ENCODE measurements around the gene GPC5.
A peak's percentile ranks its signal among the peaks of the same experiment; 100 is the strongest.

GPC5 gene

GRCh38 chr13:92721620-92722019, 1323.2 kb downstream of the GPC5 start:
- DNase-seq (ENCODE audit: extremely low spot score), result no peak
- TF ChIP-seq CTBP1 (IDR thresholded peaks at IDR 0.05; ENCODE audit: borderline replicate concordance) (peak; percentile 47), HDGF (IDR thresholded peaks at IDR 0.05; ENCODE audit: borderline replicate concordance) (no peak), TARDBP (IDR thresholded peaks at IDR 0.05) (no peak)
- TF ChIP-seq, protein P1, sequence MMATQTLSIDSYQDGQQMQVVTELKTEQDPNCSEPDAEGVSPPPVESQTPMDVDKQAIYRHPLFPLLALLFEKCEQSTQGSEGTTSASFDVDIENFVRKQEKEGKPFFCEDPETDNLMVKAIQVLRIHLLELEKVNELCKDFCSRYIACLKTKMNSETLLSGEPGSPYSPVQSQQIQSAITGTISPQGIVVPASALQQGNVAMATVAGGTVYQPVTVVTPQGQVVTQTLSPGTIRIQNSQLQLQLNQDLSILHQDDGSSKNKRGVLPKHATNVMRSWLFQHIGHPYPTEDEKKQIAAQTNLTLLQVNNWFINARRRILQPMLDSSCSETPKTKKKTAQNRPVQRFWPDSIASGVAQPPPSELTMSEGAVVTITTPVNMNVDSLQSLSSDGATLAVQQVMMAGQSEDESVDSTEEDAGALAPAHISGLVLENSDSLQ (IDR thresholded peaks at IDR 0.05), result peak; percentile 67
- ChIA-PET POLR2A (no interaction called here), CTCF (interaction anchor here (0.6 kb wide), 1 partner anchor 1330 kb away, joined by 5 read pairs; no protein-coding TSS in a partner anchor)

GRCh38 chr13:92727118-92727517, 1328.7 kb downstream of the GPC5 start:
- POLR2A ChIA-PET, result interaction anchor here (0.7 kb wide), 1 partner anchor 10 kb away, joined by 3 read pairs; no protein-coding TSS in a partner anchor
- CTCF ChIA-PET, result interaction anchor here (1.0 kb wide), 1 partner anchor 11 kb away, joined by 3 read pairs; no protein-coding TSS in a partner anchor
- no peak for TF ChIP-seq L3MBTL2 (conservative IDR thresholded peaks at IDR 0.05)
- TF ChIP-seq FOXK2 (IDR thresholded peaks at IDR 0.05), result no peak
- no peak for TF ChIP-seq FOXM1 (IDR thresholded peaks at IDR 0.05; ENCODE audit: borderline replicate concordance)
- no peak for TF ChIP-seq NFRKB (IDR thresholded peaks at IDR 0.05)
- no peak for TF ChIP-seq ZNF384 (IDR thresholded peaks at IDR 0.05)
- no peak for TF ChIP-seq CTBP1 (IDR thresholded peaks at IDR 0.05; ENCODE audit: borderline replicate concordance)
- no peak for TF ChIP-seq BHLHE40 (IDR thresholded peaks at IDR 0.05; ENCODE audit: borderline replicate concordance)
- no peak for TF ChIP-seq SUZ12 (IDR thresholded peaks at IDR 0.05)
- TF ChIP-seq, protein P1 (IDR thresholded peaks at IDR 0.05), result no peak
- TF ChIP-seq TARDBP (IDR thresholded peaks at IDR 0.05), result no peak
- no peak for TF ChIP-seq LEF1 (IDR thresholded peaks at IDR 0.05; ENCODE audit: borderline replicate concordance)
- no peak for TF ChIP-seq ARNT (IDR thresholded peaks at IDR 0.05)
- TF ChIP-seq SP1 (IDR thresholded peaks at IDR 0.05), result no peak
- no peak for DNase-seq (ENCODE audit: extremely low spot score)

DNA sequence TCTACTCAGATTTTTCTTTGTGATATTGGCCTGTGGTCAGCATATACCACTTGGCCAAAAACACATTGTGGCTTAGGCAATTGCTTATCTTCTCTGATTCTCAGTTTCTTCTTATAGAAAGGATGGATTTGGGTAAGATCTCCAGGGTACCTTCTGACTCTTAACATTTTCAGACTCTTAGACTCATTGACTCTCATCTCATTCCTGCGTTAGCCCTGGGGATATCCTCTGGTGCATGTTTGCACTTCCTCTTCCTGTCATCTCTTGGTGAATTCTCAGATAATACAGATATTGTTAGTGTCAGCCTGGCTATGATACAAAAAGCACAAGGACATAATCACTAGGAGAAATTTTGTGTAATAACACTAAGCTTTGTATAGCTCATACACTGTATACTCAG, 1335.6 kb downstream of the GPC5 start:
- ChIA-PET POLR2A (no interaction called here), CTCF (interaction anchor here (1.5 kb wide), 1 partner anchor 11 kb away, joined by 4 read pairs; no protein-coding TSS in a partner anchor)
- no peak for TF ChIP-seq SP1 (IDR thresholded peaks at IDR 0.05)
- TF ChIP-seq L3MBTL2 (conservative IDR thresholded peaks at IDR 0.05), result no peak
- TF ChIP-seq FOXK2 (IDR thresholded peaks at IDR 0.05), result no peak
- TF ChIP-seq CTBP1 (IDR thresholded peaks at IDR 0.05; ENCODE audit: borderline replicate concordance), result no peak
- no peak for TF ChIP-seq NFRKB (IDR thresholded peaks at IDR 0.05)
- TF ChIP-seq ELF4 (IDR thresholded peaks at IDR 0.05), result no peak
- TF ChIP-seq ZNF384 (IDR thresholded peaks at IDR 0.05), result no peak
- no peak for DNase-seq (ENCODE audit: extremely low spot score)

DNA sequence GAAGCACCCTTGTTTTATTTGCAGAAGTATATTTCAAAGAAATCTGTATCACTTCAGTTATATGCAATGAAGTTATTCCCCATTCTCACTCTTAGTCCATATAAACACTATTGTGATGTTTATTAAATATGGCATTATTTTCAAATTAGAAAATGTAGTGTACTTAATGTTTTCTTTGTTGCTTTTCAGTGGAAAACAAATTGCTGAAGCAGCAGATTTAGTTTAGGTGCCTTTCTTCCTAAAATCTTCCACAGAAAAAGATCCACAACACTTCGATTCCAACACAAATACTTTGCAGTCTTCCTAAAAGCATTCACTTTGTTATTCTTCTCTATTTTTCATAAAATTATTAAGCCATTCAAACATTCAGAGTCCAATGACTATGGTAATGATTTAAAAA, 1336.1 kb downstream of the GPC5 start:
- TF ChIP-seq HDGF (IDR thresholded peaks at IDR 0.05; ENCODE audit: borderline replicate concordance) (no peak), ZNF384 (IDR thresholded peaks at IDR 0.05) (no peak), NFRKB (IDR thresholded peaks at IDR 0.05) (no peak), ELF4 (IDR thresholded peaks at IDR 0.05) (no peak), SUZ12 (IDR thresholded peaks at IDR 0.05) (no peak), L3MBTL2 (conservative IDR thresholded peaks at IDR 0.05) (no peak), CTBP1 (IDR thresholded peaks at IDR 0.05; ENCODE audit: borderline replicate concordance) (no peak), TARDBP (IDR thresholded peaks at IDR 0.05) (no peak), BHLHE40 (IDR thresholded peaks at IDR 0.05; ENCODE audit: borderline replicate concordance) (no peak), FOXM1 (IDR thresholded peaks at IDR 0.05; ENCODE audit: borderline replicate concordance) (no peak), FOXK2 (IDR thresholded peaks at IDR 0.05) (no peak), FOXA1 (IDR thresholded peaks at IDR 0.05) (no peak)
- TF ChIP-seq, protein P1 (IDR thresholded peaks at IDR 0.05), result no peak
- no peak for DNase-seq (ENCODE audit: extremely low spot score)
- CTCF ChIA-PET, result interaction anchor here (1.5 kb wide), 1 partner anchor 10 kb away, joined by 4 read pairs; no protein-coding TSS in a partner anchor
- POLR2A ChIA-PET, result no interaction called here

GRCh38 chr13:92735909-92736308, 1337.5 kb downstream of the GPC5 start:
- POLR2A ChIA-PET, result no interaction called here
- CTCF ChIA-PET, result no interaction called here

GRCh38 chr13:92739306-92739818, 1340.9 kb downstream of the GPC5 start:
- no peak for DNase-seq (ENCODE audit: extremely low spot score)
- CTCF ChIA-PET, result interaction anchor here (0.7 kb wide), 1 partner anchor 9 kb away, joined by 14 read pairs; no protein-coding TSS in a partner anchor
- TF ChIP-seq ARNT (IDR thresholded peaks at IDR 0.05), result no peak
- no peak for TF ChIP-seq ELF4 (IDR thresholded peaks at IDR 0.05)
- TF ChIP-seq FOXM1 (IDR thresholded peaks at IDR 0.05; ENCODE audit: borderline replicate concordance), result no peak
- TF ChIP-seq BHLHE40 (IDR thresholded peaks at IDR 0.05; ENCODE audit: borderline replicate concordance), result no peak
- no peak for TF ChIP-seq CTBP1 (IDR thresholded peaks at IDR 0.05; ENCODE audit: borderline replicate concordance)
- no peak for TF ChIP-seq TARDBP (IDR thresholded peaks at IDR 0.05)
- TF ChIP-seq LEF1 (IDR thresholded peaks at IDR 0.05; ENCODE audit: borderline replicate concordance), result no peak
- no peak for TF ChIP-seq NFRKB (IDR thresholded peaks at IDR 0.05)
- TF ChIP-seq L3MBTL2 (conservative IDR thresholded peaks at IDR 0.05), result no peak
- TF ChIP-seq ZNF384 (IDR thresholded peaks at IDR 0.05), result no peak
- no peak for TF ChIP-seq FOXA1 (IDR thresholded peaks at IDR 0.05)
- TF ChIP-seq HDGF (IDR thresholded peaks at IDR 0.05; ENCODE audit: borderline replicate concordance), result no peak
- TF ChIP-seq, protein P1 (IDR thresholded peaks at IDR 0.05), result no peak
- TF ChIP-seq SUZ12 (IDR thresholded peaks at IDR 0.05), result no peak
- no peak for TF ChIP-seq FOXK2 (IDR thresholded peaks at IDR 0.05)
- POLR2A ChIA-PET, result no interaction called here

More at GRCh38 chr13:92735909-92736308, 1337.5 kb downstream of the GPC5 start:
- TF ChIP-seq SUZ12 (IDR thresholded peaks at IDR 0.05), result no peak
- no peak for TF ChIP-seq FOXA1 (IDR thresholded peaks at IDR 0.05)
- TF ChIP-seq FOXM1 (IDR thresholded peaks at IDR 0.05; ENCODE audit: borderline replicate concordance), result no peak
- no peak for TF ChIP-seq NFRKB (IDR thresholded peaks at IDR 0.05)
- TF ChIP-seq ARNT (IDR thresholded peaks at IDR 0.05), result no peak
- TF ChIP-seq, protein P1 (IDR thresholded peaks at IDR 0.05), result no peak
- TF ChIP-seq ZNF384 (IDR thresholded peaks at IDR 0.05), result no peak
- no peak for DNase-seq (ENCODE audit: extremely low spot score)

Data from HEK293T (cell line).